Common myeloid progenitor, CD34-positive (primary cell): ENCODE results near the gene APH1A.
"Not testable (repeated sequence)": the region's sequence is repeated elsewhere in the genome, so short reads cannot be mapped to it uniquely, and the experiment has no call there.

Experiments used
- CTCF ChIA-PET: fragments of 350-600 bp; sonication (Branson Sonifier 250); formaldehyde crosslinking; loops from one replicate; lab custom pipeline; 2021; ENCODE audit warnings: antibody characterized with exemption; lab: Charles Lee
- POLR2A ChIA-PET: fragments of 350-600 bp; sonication (Branson Sonifier 250); formaldehyde crosslinking; loops from one replicate; lab custom pipeline; 2021; ENCODE audit warnings: antibody characterized with exemption; lab: Charles Lee
- DNase-seq, 3 donors: peaks; one replicate each; pipeline versions ENCODE4 v3.0.0 to v3.0.0-alpha.2; 2013
- H3K27ac ChIP-seq, 2 experiments: 1 replicate in 1 of 2; 2 replicates in 1 of 2; pipeline ENCODE4 v1.7.0; 2013; ENCODE audit warnings: inconsistent platforms in 2 of 2, low read length in 2 of 2, mild to moderate bottlenecking in 2 of 2, low read depth in 1 of 2, moderate library complexity in 1 of 2; ENCODE audit not compliant: severe bottlenecking in 2 of 2, insufficient read depth in 1 of 2, poor library complexity in 1 of 2
- H3K27me3 ChIP-seq, 5 experiments: replicated peaks in 2 of 5; 1 replicate in 3 of 5; 2 replicates in 2 of 5; pipeline versions ENCODE4 v1.6.1 to v1.7.0; 2013; ENCODE audit warnings: low read length in 4 of 5, mild to moderate bottlenecking in 2 of 5, moderate library complexity in 2 of 5, inconsistent platforms in 1 of 5; ENCODE audit not compliant: insufficient read depth in 5 of 5, control insufficient read depth in 4 of 5
- H3K36me3 ChIP-seq, 4 experiments: 1 replicate in 2 of 4; 2 replicates in 2 of 4; pipeline versions ENCODE4 v1.6.1 to v1.7.0; 2013; ENCODE audit warnings: low read length in 3 of 4, control low read depth in 1 of 4, mild to moderate bottlenecking in 1 of 4; ENCODE audit not compliant: control insufficient read depth in 4 of 4, insufficient read depth in 4 of 4
- H3K4me1 ChIP-seq, 4 experiments: 1 replicate in 3 of 4; 2 replicates in 1 of 4; pipeline versions ENCODE4 v1.6.1 to v1.7.1; 2013; ENCODE audit warnings: low read length in 3 of 4, mild to moderate bottlenecking in 3 of 4, control low read depth in 1 of 4, inconsistent platforms in 1 of 4, moderate library complexity in 1 of 4; ENCODE audit not compliant: control insufficient read depth in 4 of 4, insufficient read depth in 4 of 4; ENCODE audit errors: control extremely low read depth in 1 of 4
- H3K4me3 ChIP-seq, 7 experiments: 1 replicate in 4 of 7; 2 replicates in 3 of 7; pipeline versions ENCODE4 v1.5.1 to v1.7.0; 2013; ENCODE audit warnings: mild to moderate bottlenecking in 7 of 7, low read length in 6 of 7, moderate library complexity in 6 of 7, inconsistent platforms in 2 of 7, low read depth in 2 of 7, control low read depth in 1 of 7; ENCODE audit not compliant: insufficient read depth in 4 of 7, control insufficient read depth in 1 of 7; ENCODE audit errors: extremely low read depth in 1 of 7
- H3K9me3 ChIP-seq, 5 experiments: 1 replicate in 4 of 5; 2 replicates in 1 of 5; pipeline versions ENCODE4 v1.6.1 to v1.7.1; 2013; ENCODE audit warnings: low read length in 4 of 5, mild to moderate bottlenecking in 2 of 5, inconsistent platforms in 1 of 5, low read depth in 1 of 5, moderate library complexity in 1 of 5; ENCODE audit not compliant: control insufficient read depth in 4 of 5, insufficient read depth in 2 of 5; ENCODE audit errors: control extremely low read depth in 1 of 5
- WGBS: methylation state at CpG from one replicate; pipeline ENCODE4 v1.1.5; 2013; ENCODE audit not compliant: insufficient coverage; 5-methylcytosine and 5-hydroxymethylcytosine counted together

The APH1A gene

GRCh38 chr1:150232921-150233320 is 35.9 kb downstream of the APH1A start:
- H3K4me3 ChIP-seq, H3K9me3 ChIP-seq, H3K27me3 ChIP-seq, DNase-seq, H3K36me3 ChIP-seq: not testable (repeated sequence)
- CTCF ChIA-PET = interaction anchor here (0.6 to 2.2 kb wide), 4 partner anchors 8 to 773 kb away, joined by 3 to 8 read pairs (median 4); no protein-coding TSS in a partner anchor
- WGBS = 97% methylated on average over 5 of the region's 10 CpGs
- Histone ChIP-seq H3K4me1 (peaks cover 10 to 24% (median 18%) of the 10 kb centered on the region in 4 experiments), H3K27ac (peak overlapping the region in 1 of 2 experiments; percentile 94)
- POLR2A ChIA-PET = interaction anchor here (0.6 to 0.9 kb wide), 2 partner anchors 15 to 73 kb away, joined by 3 to 5 read pairs; no protein-coding TSS in a partner anchor

GRCh38 chr1:150228246-150228645 is 40.6 kb downstream of the APH1A start:
- CTCF ChIA-PET = interaction anchor here (0.6 kb wide), 1 partner anchor 18 kb away, joined by 4 read pairs; no protein-coding TSS in a partner anchor

DNA sequence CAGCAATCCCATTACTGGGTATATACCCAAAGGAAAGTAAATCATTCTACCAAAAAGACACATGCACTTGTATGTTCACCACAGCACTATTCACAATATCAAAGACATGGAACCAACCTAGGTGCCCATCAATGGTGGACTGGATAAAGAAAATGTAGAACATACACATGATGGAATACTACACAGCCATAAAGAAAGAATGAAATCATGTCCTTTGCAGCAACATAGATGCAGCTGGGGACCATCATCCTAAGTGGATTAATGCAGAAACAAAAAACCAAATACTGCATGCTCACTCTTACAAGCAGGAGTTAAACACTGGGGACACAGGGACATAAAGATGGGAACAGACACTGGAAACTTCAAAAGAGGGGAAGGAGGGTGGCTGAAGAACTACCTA is 41.6 kb downstream of the APH1A start:
- POLR2A ChIA-PET = no interaction called here
- Histone ChIP-seq H3K4me3 (no peak overlapping the region), H3K4me1 (peaks cover 0 to 5% (median under 1%) of the 10 kb centered on the region in 4 experiments), H3K27me3 (no peaks in the 10 kb centered on the region), H3K36me3 (peaks cover 14 to 32% (median 23%) of the 10 kb centered on the region in 4 experiments), H3K27ac (no peak overlapping the region), H3K9me3 (no peaks in the 10 kb centered on the region)
- DNase-seq = no peak
- CTCF ChIA-PET = no interaction called here

More at GRCh38 chr1:150228246-150228645, 40.6 kb downstream of the APH1A start:
- H3K27me3 ChIP-seq, DNase-seq, H3K4me3 ChIP-seq, H3K27ac ChIP-seq, H3K9me3 ChIP-seq, POLR2A ChIA-PET: not testable (repeated sequence)
- Histone ChIP-seq H3K4me1 (peaks cover 0 to 11% (median 4%) of the 10 kb centered on the region in 4 experiments), H3K36me3 (peaks cover 14 to 32% (median 21%) of the 10 kb centered on the region in 4 experiments)
- 100% methylated on average over 4 of the region's 10 CpGs for WGBS

DNA sequence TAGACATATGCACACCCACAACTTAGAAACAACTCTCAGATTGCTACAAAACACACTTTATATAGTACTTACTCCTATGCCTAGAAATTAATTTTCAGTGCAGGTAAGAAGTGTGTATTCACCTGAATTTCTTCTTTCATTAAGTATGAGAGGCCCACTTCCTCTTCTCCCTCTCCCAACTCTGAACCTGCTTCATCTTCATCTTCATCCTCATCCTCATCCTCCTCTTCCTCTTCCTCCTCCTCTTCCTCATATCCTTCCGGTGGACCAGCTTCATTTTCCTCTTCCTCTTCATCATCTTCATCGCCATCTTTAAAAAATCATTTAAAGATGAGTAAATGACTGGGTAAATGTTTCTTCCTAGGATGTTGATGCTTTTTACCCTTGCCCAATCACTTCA is 42.3 kb downstream of the APH1A start:
- DNase-seq = no peak
- Histone ChIP-seq H3K36me3 (peaks cover 14 to 32% (median 22%) of the 10 kb centered on the region in 4 experiments), H3K27ac (no peak overlapping the region), H3K9me3 (no peaks in the 10 kb centered on the region), H3K4me3 (no peak overlapping the region), H3K27me3 (no peaks in the 10 kb centered on the region), H3K4me1 (peaks cover 0 to 5% (median under 1%) of the 10 kb centered on the region in 4 experiments)
- no CpG with 5 or more reads among the region's 2 CpGs for WGBS
- ChIA-PET CTCF (interaction anchor here (1.5 kb wide), 1 partner anchor 13 kb away, joined by 3 read pairs; no protein-coding TSS in a partner anchor), POLR2A (no interaction called here)

DNA sequence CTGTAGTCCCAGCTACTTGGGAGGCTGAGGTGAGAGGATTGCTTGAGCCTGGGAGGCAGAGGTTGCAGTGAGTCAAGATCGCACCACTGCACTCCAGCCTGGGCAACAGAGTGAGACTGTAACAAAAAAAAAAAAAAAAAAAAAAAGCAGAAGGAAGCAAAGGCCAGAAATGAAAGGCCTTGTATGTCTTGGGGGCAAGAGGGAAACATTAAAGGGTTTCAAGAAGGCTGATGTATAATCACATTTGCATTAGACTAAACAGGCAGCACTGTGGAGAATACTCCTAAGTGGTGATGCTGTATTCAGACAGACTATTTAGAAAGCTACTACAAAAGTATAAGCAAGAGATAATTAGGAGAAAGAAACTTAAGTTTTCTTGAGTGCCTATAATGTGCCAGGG is 43.3 kb downstream of the APH1A start:
- ChIA-PET CTCF (interaction anchor here (0.7 to 2.1 kb wide), 6 partner anchors 8 to 39 kb away, joined by 3 to 8 read pairs (median 4); partner anchors contain the start of gene CA14), POLR2A (no interaction called here)
- Histone ChIP-seq H3K36me3 (peaks cover 14 to 33% (median 22%) of the 10 kb centered on the region in 4 experiments), H3K4me3 (no peak overlapping the region), H3K27me3 (no peaks in the 10 kb centered on the region), H3K27ac (no peak overlapping the region), H3K4me1 (peaks cover 0 to 5% (median under 1%) of the 10 kb centered on the region in 4 experiments), H3K9me3 (no peaks in the 10 kb centered on the region)
- peak in 1 of 3 donors; percentile 13 for DNase-seq
- no CpG with 5 or more reads among the region's 1 CpG for WGBS

- CTCF ChIA-PET = interaction anchor here (0.6 to 2.1 kb wide), 8 partner anchors 9 to 1116 kb away, joined by 3 to 8 read pairs (median 4); no protein-coding TSS in a partner anchor
- H3K4me3 ChIP-seq = no peak overlapping the region
- POLR2A ChIA-PET = interaction anchor here (0.5 kb wide), 1 partner anchor 21 kb away, joined by 3 read pairs; no protein-coding TSS in a partner anchor
- H3K4me1 ChIP-seq = peaks cover 0 to 5% (median under 1%) of the 10 kb centered on the region in 4 experiments
- no peak overlapping the region for H3K27ac ChIP-seq
- H3K9me3 ChIP-seq = no peaks in the 10 kb centered on the region
- DNase-seq = no peak
- 100% methylated on average over 1 of the region's 1 CpG for WGBS
- no peaks in the 10 kb centered on the region for H3K27me3 ChIP-seq
- H3K36me3 ChIP-seq = peaks cover 14 to 36% (median 23%) of the 10 kb centered on the region in 4 experiments
These were observed 43.8 kb downstream of the APH1A start for GRCh38 chr1:150224983-150225382.

DNA sequence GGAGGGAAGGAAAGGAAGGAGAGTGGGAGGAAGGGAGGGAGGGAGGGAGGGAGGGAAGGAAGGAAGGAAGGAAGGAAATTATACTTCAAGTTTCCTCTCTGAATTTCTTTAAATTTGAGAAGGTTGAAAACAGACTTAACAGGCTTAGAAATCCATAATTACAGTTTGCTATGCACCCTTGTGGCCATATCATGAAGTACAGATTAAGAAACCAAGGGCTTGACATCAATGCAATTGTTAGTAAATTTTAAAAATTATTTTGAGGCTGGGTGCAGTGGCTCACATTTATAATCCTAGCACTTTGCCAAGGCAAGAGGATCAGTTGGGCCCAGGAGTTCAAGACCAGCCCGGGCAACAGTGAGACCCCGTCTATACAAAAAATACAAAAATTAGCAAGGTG is 47.3 kb downstream of the APH1A start:
- H3K4me1 ChIP-seq = peaks cover 0 to 5% (median under 1%) of the 10 kb centered on the region in 4 experiments
- H3K27me3 ChIP-seq = no peaks in the 10 kb centered on the region
- H3K4me3 ChIP-seq = no peak overlapping the region
- 100% methylated on average over 2 of the region's 2 CpGs for WGBS
- no peak overlapping the region for H3K27ac ChIP-seq
- CTCF ChIA-PET = no interaction called here
- H3K9me3 ChIP-seq = no peaks in the 10 kb centered on the region
- DNase-seq = peak; percentile 40 to 76 (median 73)
- peaks cover 8 to 30% (median 19%) of the 10 kb centered on the region in 4 experiments for H3K36me3 ChIP-seq
- POLR2A ChIA-PET = no interaction called here
